Prostate gland (tissue), 2 donors: ENCODE results near the gene DMD. TPM values are rescaled to one million over a fixed set of nuclear protein-coding genes. Genes with fewer than 3 reads are reported as not detected.

Experiments
- DNase-seq: peaks from one replicate; pipeline ENCODE4 v3.0.0-alpha.2; 2019; ENCODE audit warnings: low spot score
- H3K27ac ChIP-seq, 2 donors: fragments of 200-600 bp; sonication (generic); 2 replicates each; pipeline ENCODE4 v1.5.1; 2017 to 2019
- H3K27me3 ChIP-seq: fragments of 200-600 bp; sonication (generic); replicated peaks from 2 replicates; pipeline ENCODE4 v1.5.1; 2019; ENCODE audit not compliant: insufficient read depth
- H3K36me3 ChIP-seq, 2 donors: fragments of 200-600 bp; sonication (generic); 1 replicate in 1 of 2; 2 replicates in 1 of 2; pipeline versions ENCODE4 v1.5.1 to v1.8.1; 2017 to 2019
- H3K4me1 ChIP-seq: fragments of 200-600 bp; sonication (generic); replicated peaks from 2 replicates; pipeline ENCODE4 v1.5.1; 2019
- H3K4me3 ChIP-seq, 2 donors: fragments of 200-600 bp; sonication (generic); 2 replicates each; pipeline ENCODE4 v1.5.1; 2017 to 2019
- H3K9me3 ChIP-seq: fragments of 200-600 bp; sonication (generic); 2 replicates; pipeline ENCODE4 v1.5.1; 2017
- CTCF ChIP-seq, 4 experiments: fragments of 200-600 bp in 2 of 4; fragments of 450-650 bp in 2 of 4; sonication (generic) in 2 of 4; IDR thresholded peaks; 1 replicate in 3 of 4; 2 replicates in 1 of 4; pipeline ENCODE4 v1.5.1; 2016 to 2019; ENCODE audit warnings: antibody characterized with exemption in 4 of 4, mild to moderate bottlenecking in 2 of 4, moderate library complexity in 2 of 4
- POLR2A ChIP-seq: fragments of 450-650 bp; IDR thresholded peaks from one replicate; pipeline ENCODE4 v1.6.1; 2016; ENCODE audit warnings: antibody characterized with exemption, mild to moderate bottlenecking
- POLR2AphosphoS5 ChIP-seq: sonication (generic); formaldehyde crosslinking; IDR thresholded peaks from one replicate; pipeline ENCODE4 v1.6.1; 2017; ENCODE audit warnings: antibody characterized with exemption
- WGBS: methylation state at CpG from one replicate; pipeline ENCODE4 v1.1.5; 2018; 5-methylcytosine and 5-hydroxymethylcytosine counted together
- intact Hi-C: fragments of 100-400 bp; cut with DNase I; formaldehyde crosslinking; loops from one replicate; pipeline ENCODE4 v1.14.2; 2022
- total RNA-seq, 2 donors: library from RNA; depleted of rRNA; stranded (reverse); fragments of >200 nt; gene quantifications; one replicate each; pipeline ENCODE4 v1.1.0, GENCODE V29; 2016

The DMD gene
- total RNA-seq, 2 donors from 2014 or later = 17.6 to 34.8 TPM

DNA sequence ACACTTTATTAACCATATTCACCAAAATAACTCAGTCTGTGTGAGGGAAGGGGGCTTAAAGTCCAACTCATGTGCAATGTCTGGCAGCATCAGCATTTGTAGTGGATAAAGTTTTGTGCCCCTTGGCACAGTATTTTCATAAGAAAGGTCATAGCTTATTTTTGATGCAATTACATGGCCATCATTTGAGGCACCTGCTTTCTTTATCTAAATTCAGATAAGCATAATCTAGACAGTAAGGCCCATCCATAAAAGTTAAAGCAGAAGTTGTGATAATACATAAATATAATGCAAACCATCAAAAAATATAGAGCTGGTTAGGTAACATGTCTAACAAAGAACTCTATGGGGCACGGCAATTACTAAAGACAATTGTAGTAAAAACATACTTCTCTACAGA lies 763.7 kb downstream of the DMD start:
- no peak overlapping the region for H3K4me3 ChIP-seq
- intact Hi-C loops = no loop called here
- H3K27me3 ChIP-seq = no peaks in the 10 kb centered on the region
- no peak for DNase-seq
- H3K4me1 ChIP-seq = no peaks in the 10 kb centered on the region
- 95% methylated on average over 1 of the region's 1 CpG for WGBS
- H3K27ac ChIP-seq = no peak overlapping the region
- H3K9me3 ChIP-seq = no peaks in the 10 kb centered on the region
- TF ChIP-seq POLR2AphosphoS5 (no peak), CTCF (IDR thresholded peaks at IDR 0.05) (no peak), POLR2A (no peak)
- no peaks in the 10 kb centered on the region for H3K36me3 ChIP-seq

DNA sequence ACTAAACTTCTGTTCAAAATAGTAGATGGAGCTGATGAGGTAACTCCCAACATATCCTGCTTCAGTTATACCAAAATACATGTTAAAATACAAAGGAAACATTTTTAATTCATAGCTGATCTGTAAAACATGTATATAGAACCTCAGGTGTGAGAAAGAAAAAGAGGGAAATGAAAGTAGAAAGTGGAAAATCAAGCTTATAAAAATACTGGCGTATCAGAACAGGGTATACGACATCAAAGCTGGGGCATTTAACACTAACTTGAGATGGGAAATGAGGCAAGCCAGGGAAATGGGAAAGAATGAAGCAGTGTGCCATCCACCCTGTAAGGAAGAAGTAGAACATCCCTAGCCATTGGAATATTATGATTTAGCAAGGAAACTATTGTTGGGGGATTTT lies 767.5 kb downstream of the DMD start:
- TF ChIP-seq POLR2AphosphoS5 = no peak
- TF ChIP-seq CTCF (IDR thresholded peaks at IDR 0.05) = no peak
- no peak for TF ChIP-seq POLR2A
- Histone ChIP-seq H3K9me3 (no peaks in the 10 kb centered on the region), H3K27ac (no peak overlapping the region), H3K4me1 (no peaks in the 10 kb centered on the region), H3K36me3 (no peaks in the 10 kb centered on the region), H3K4me3 (no peak overlapping the region), H3K27me3 (no peaks in the 10 kb centered on the region)
- WGBS = 53% methylated on average over 2 of the region's 2 CpGs
- DNase-seq = no peak
- intact Hi-C loops = no loop called here

- no peak for TF ChIP-seq POLR2AphosphoS5
- no peaks in the 10 kb centered on the region for H3K36me3 ChIP-seq
- H3K27me3 ChIP-seq = no peaks in the 10 kb centered on the region
- 56% methylated on average over 3 of the region's 3 CpGs for WGBS
- no peak for DNase-seq
- H3K4me3 ChIP-seq = no peak overlapping the region
- intact Hi-C loops = no loop called here
- H3K9me3 ChIP-seq = no peaks in the 10 kb centered on the region
- no peak overlapping the region for H3K27ac ChIP-seq
- no peaks in the 10 kb centered on the region for H3K4me1 ChIP-seq
Observed at GRCh38 chrX:32421266-32421665, 790.1 kb downstream of the DMD start.

- Histone ChIP-seq H3K4me1 (no peaks in the 10 kb centered on the region), H3K27me3 (no peaks in the 10 kb centered on the region), H3K36me3 (no peaks in the 10 kb centered on the region), H3K27ac (no peak overlapping the region), H3K4me3 (no peak overlapping the region), H3K9me3 (no peaks in the 10 kb centered on the region)
- intact Hi-C loops = no loop called here
- no peak for DNase-seq
- 24% methylated on average over 4 of the region's 4 CpGs for whole genome bisulfite sequencing
- no peak for TF ChIP-seq POLR2AphosphoS5
- no peak for TF ChIP-seq POLR2A
- TF ChIP-seq CTCF (IDR thresholded peaks at IDR 0.05) = no peak
Observed at GRCh38 chrX:32408389-32408788, 803.0 kb downstream of the DMD start.

- no peak overlapping the region for H3K27ac ChIP-seq
- no peaks in the 10 kb centered on the region for H3K36me3 ChIP-seq
- H3K27me3 ChIP-seq = no peaks in the 10 kb centered on the region
- DNase-seq = no peak
- H3K4me1 ChIP-seq = no peaks in the 10 kb centered on the region
- H3K4me3 ChIP-seq = no peak overlapping the region
- intact Hi-C loops = no loop called here
- WGBS = 86% methylated on average over 4 of the region's 4 CpGs
- TF ChIP-seq POLR2AphosphoS5 (no peak), CTCF (IDR thresholded peaks at IDR 0.05) (no peak), POLR2A (no peak)
- no peaks in the 10 kb centered on the region for H3K9me3 ChIP-seq
Observed at GRCh38 chrX:32397562-32398216, 813.7 kb downstream of the DMD start.
